ENCODE results near the gene GPR137. TPM values are rescaled to one million over a fixed set of nuclear protein-coding genes. Genes with fewer than 3 reads are reported as not detected.

Gene GPR137, protein sequence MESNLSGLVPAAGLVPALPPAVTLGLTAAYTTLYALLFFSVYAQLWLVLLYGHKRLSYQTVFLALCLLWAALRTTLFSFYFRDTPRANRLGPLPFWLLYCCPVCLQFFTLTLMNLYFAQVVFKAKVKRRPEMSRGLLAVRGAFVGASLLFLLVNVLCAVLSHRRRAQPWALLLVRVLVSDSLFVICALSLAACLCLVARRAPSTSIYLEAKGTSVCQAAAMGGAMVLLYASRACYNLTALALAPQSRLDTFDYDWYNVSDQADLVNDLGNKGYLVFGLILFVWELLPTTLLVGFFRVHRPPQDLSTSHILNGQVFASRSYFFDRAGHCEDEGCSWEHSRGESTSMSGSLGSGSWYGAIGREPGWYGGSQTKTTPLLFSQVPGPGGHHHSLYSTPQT
- 17.4 and 66.7 TPM in 2 replicates for total RNA-seq (2011; cell fraction: chromatin; rRNA removed; ENCODE audit: low replicate concordance)
- 37.2 and 39.7 TPM in 2 replicates for total RNA-seq (2011; cell fraction: nucleolus; rRNA removed)
- 27.5 and 29.7 TPM in 2 replicates for total RNA-seq (2011; cell fraction: nucleoplasm; rRNA removed)
- total RNA-seq (2014; rRNA removed) (10.7 and 14.8 TPM in 2 replicates), total RNA-seq (2014; rRNA removed; fragmentation: Illumina TruSeq; extraction: Trizol) (2.9 and 4.1 TPM in 2 replicates), total RNA-seq (2015; rRNA removed; fragmentation: Illumina TruSeq; extraction: Trizol) (10.9 and 11.9 TPM in 2 replicates), total RNA-seq (2021) (26.7 and 30.1 TPM in 2 replicates), polyA plus RNA-seq (2011; rRNA removed) (6.0 and 11.3 TPM in 2 replicates), polyA plus RNA-seq (2014; fragmentation: Illumina TruSeq; extraction: Trizol) (13.2 and 16.9 TPM in 2 replicates), polyA plus RNA-seq (2014; fragmentation: Nextera tagmentation; extraction: Ambion mirVana) (under 1 TPM; 0.32 to 0.52 TPM), polyA plus RNA-seq (2014; rRNA removed) (18.2 and 18.9 TPM in 2 replicates), polyA minus RNA-seq (2011; rRNA and poly(A)+ RNA removed) (2.8 and 3.4 TPM in 2 replicates), Bru-seq, nascent RNA (percentile 50 among the genes with signal in this experiment), BruChase-seq, experiment 1, labeled RNA remaining after a 2-hour chase (percentile 50 among the genes with signal in this experiment), BruChase-seq, experiment 2, labeled RNA remaining after a 6-hour chase (percentile 54 among the genes with signal in this experiment)
- 11.8 and 23.6 TPM in 2 replicates for polyA plus RNA-seq (2011; cell fraction: cytosol; rRNA removed)
- 58.9 and 94.9 TPM in 2 replicates for polyA plus RNA-seq (2011; cell fraction: nucleus; rRNA removed)
- polyA plus RNA-seq (2012) = 25.3 and 28.5 TPM in 2 replicates
- 10.0 and 10.6 TPM in 2 replicates for polyA minus RNA-seq (2011; cell fraction: cytosol; rRNA and poly(A)+ RNA removed)
- polyA minus RNA-seq (2011; cell fraction: nucleus; rRNA and poly(A)+ RNA removed) = 12.3 and 14.0 TPM in 2 replicates
- long read RNA-seq, experiment 1, partial matches to known transcripts = 12 of 52 reads
- long read RNA-seq, experiment 1, other reads (novel, unspliced or antisense) = 33 of 52 reads
- long read RNA-seq, experiment 2, transcript GPR137-204 (7 exons, 1,596 nt) = major isoform, 6 of 36 reads
- long read RNA-seq, experiment 2, partial matches to known transcripts = 9 of 36 reads
- long read RNA-seq, experiment 2, other reads (novel, unspliced or antisense) = 20 of 36 reads
- long read RNA-seq, experiment 3, partial matches to known transcripts = 0 of 5 reads
- long read RNA-seq, experiment 3, other reads (novel, unspliced or antisense) = 3 of 5 reads

DNA sequence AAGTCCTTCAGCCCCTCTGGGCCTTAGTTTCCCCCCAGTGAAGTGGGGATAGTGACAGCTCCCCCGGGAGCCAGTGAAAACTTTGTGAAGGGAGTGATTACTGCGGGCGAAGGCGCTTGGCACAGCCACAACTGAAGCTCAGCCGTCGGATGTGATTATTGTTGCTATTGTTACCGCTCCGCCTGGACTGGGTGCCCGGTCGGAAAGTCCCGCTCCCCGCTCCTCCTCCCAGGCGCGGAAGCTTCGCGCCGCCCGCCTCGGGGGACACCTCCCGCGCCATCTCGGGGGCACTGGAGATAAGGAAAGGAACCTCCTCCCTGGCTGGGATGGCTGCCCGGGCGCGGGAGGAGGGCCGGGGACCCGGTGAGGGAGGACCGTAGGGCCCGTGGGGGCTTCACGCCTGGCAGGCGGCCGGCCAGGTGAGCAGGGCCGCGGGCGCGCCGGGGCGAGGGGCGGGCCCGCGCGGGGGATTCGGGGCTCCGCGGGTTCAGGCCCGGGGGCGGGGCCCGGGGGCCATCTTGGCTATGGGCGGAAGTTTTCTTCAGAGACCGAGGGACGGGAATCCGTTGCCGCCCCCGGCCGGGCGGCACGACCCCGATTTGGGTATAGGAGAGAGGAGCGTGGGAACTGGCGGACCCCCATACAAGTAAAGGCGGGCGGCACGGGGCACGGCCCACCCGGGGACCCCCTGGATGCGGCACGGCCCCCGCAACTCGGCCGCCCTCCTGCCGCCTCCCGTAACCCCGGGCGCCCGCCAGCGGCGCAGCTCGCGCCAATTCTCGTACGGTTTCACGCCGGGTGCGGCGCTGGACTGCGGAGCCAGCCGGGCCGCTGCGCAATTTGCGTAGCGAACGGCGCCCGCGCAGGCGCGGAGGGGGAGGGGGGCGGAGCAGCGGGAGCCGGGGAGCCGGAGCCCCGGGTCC is at the start of gene GPR137:
Gene GPR137 (plus strand): TSS at position 887 of the 923 bp plus-strand sequence. CDS start 677 bp downstream, outside the sequence.
- ChIA-PET POLR2A (interaction anchor here (0.6 to 5.1 kb wide), 12 partner anchors 9 to 459 kb away, joined by 3 to 54 read pairs (median 4); partner anchors contain the start of genes ESRRA and FERMT3), CTCF (ENCODE audit: low intra/inter-chr PET ratio) (interaction anchor here (0.8 kb wide), 1 partner anchor 14 kb away, joined by 3 read pairs; no protein-coding TSS in a partner anchor)
- H3K4me1 ChIP-seq (replicated peaks in 1 of 2; ENCODE audit: control insufficient read depth in 2 of 2, insufficient read depth in 2 of 2, low read length in 2 of 2) = peaks cover 7 to 43% of the 10 kb centered on the region in 2 experiments; a peak in 4 of 5 replicates
- in situ Hi-C loops (cut with MboI) = no loop called here
- peaks cover 12% of the 10 kb centered on the region; the same call in 1 of the 3 replicates for H3K79me2 ChIP-seq (ENCODE audit: control insufficient read depth, insufficient read depth, low read length)
- H3K4me3 ChIP-seq = peak within 1 kb of the TSS; percentile 91
- peaks cover 4% of the 10 kb centered on the region; the same call in 1 of the 3 replicates for H3K36me3 ChIP-seq (ENCODE audit: control insufficient read depth, insufficient read depth, low read length)
- FAIRE-seq = peak; percentile 52
- peak; percentile 87 to 97 (median 95) for DNase-seq (ENCODE audit: extremely low read depth in 1 of 4, low spot score in 3 of 4)
- no peaks in the 10 kb centered on the region for H3K9me3 ChIP-seq (replicated peaks; ENCODE audit: control insufficient read depth, insufficient read depth, low read depth, low read length)
- BruUV-seq (replicated peaks) = TSS peak; percentile 92
- WGBS (ENCODE audit: insufficient coverage, low coverage, missing lambda C conversion rate) = under 1% methylated on average over 53 of the region's 102 CpGs
- H3K4me2 ChIP-seq (ENCODE audit: insufficient read depth, low read length) = peak within 1 kb of the TSS; percentile 80
- peak within 1 kb of the TSS; percentile 93 for H2AFZ ChIP-seq (ENCODE audit: low read depth, low read length)
- no peaks in the 10 kb centered on the region for H3K27me3 ChIP-seq (ENCODE audit: control insufficient read depth in 2 of 2, insufficient read depth in 2 of 2, low read length in 2 of 2)
- intact Hi-C loops (cut with micrococcal nuclease) = no loop called here
- peak within 1 kb of the TSS; percentile 69 to 93 for H3K9ac ChIP-seq (ENCODE audit: insufficient read depth in 1 of 2, low read depth in 2 of 2, low read length in 2 of 2)
- no peaks in the 10 kb centered on the region for H4K20me1 ChIP-seq (replicated peaks; ENCODE audit: control insufficient read depth, insufficient read depth, low read length)
- ATAC-seq = peak; percentile 77
- H3K27ac ChIP-seq (ENCODE audit: extremely low read depth, low read depth, low read length) = peak within 1 kb of the TSS; percentile 79
- H3K9me1 ChIP-seq (ENCODE audit: control insufficient read depth, insufficient read depth, low read length) = no peaks in the 10 kb centered on the region
- TF ChIP-seq SRF (CRISPR knock-in tag; IDR thresholded peaks at IDR 0.05) (no peak), ZNF184 (CRISPR knock-in tag; IDR thresholded peaks at IDR 0.05) (no peak), HOXB6 (CRISPR knock-in tag; IDR thresholded peaks at IDR 0.05; ENCODE audit: borderline replicate concordance) (no peak), ZNF140 (CRISPR knock-in tag; IDR thresholded peaks at IDR 0.05) (no peak), ZFP30 (CRISPR knock-in tag; IDR thresholded peaks at IDR 0.05; ENCODE audit: borderline replicate concordance) (no peak), MECOM (CRISPR knock-in tag; IDR thresholded peaks at IDR 0.05) (no peak), GABPB1 (CRISPR knock-in tag; IDR thresholded peaks at IDR 0.05) (peak; percentile 26), RBM25 (IDR thresholded peaks at IDR 0.05; ENCODE audit: low read depth, low read length, severe bottlenecking) (no peak), NONO (IDR thresholded peaks at IDR 0.05; ENCODE audit: low read depth in 2 of 2, low read length in 1 of 2) (no peak; a peak in 2 of 4 replicates)
- TF ChIP-seq, protein P1, sequence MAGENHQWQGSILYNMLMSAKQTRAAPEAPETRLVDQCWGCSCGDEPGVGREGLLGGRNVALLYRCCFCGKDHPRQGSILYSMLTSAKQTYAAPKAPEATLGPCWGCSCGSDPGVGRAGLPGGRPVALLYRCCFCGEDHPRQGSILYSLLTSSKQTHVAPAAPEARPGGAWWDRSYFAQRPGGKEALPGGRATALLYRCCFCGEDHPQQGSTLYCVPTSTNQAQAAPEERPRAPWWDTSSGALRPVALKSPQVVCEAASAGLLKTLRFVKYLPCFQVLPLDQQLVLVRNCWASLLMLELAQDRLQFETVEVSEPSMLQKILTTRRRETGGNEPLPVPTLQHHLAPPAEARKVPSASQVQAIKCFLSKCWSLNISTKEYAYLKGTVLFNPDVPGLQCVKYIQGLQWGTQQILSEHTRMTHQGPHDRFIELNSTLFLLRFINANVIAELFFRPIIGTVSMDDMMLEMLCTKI (IDR thresholded peaks at IDR 0.05; ENCODE audit: partially characterized antibody) = no peak
- TF ChIP-seq, protein P2, sequence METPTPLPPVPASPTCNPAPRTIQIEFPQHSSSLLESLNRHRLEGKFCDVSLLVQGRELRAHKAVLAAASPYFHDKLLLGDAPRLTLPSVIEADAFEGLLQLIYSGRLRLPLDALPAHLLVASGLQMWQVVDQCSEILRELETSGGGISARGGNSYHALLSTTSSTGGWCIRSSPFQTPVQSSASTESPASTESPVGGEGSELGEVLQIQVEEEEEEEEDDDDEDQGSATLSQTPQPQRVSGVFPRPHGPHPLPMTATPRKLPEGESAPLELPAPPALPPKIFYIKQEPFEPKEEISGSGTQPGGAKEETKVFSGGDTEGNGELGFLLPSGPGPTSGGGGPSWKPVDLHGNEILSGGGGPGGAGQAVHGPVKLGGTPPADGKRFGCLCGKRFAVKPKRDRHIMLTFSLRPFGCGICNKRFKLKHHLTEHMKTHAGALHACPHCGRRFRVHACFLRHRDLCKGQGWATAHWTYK (CRISPR knock-in tag; IDR thresholded peaks at IDR 0.05) = peak; percentile 73
